Measurements from ENCODE around the gene ARFGAP1.

- no peak for TF ChIP-seq EZH2 (IDR thresholded peaks at IDR 0.05; ENCODE audit: insufficient read depth, low read length)
- no peak for TF ChIP-seq CTCF (IDR thresholded peaks at IDR 0.05; ENCODE audit: insufficient read depth, low read depth, low read length)
Measured at GRCh38 chr20:63310265-63310991, 37.8 kb downstream of the ARFGAP1 start.
